HEK293T (cell line): Measurements from ENCODE around the gene CTSA.
"Not testable (repeated sequence)": the region's sequence is repeated elsewhere in the genome, so short reads cannot be mapped to it uniquely, and the experiment has no call there.

ENCODE experiments used
- CTCF ChIA-PET: fragments of 350-600 bp; formaldehyde crosslinking; extraction: SDS; loops from one replicate; lab custom pipeline; 2021; ENCODE audit warnings: antibody characterized with exemption, inconsistent platforms; lab: Yijun Ruan, JAX
- POLR2A ChIA-PET: fragments of 350-600 bp; formaldehyde crosslinking; extraction: SDS; loops from one replicate; lab custom pipeline; 2020; ENCODE audit warnings: antibody characterized with exemption, inconsistent platforms; lab: Yijun Ruan, JAX
- DNase-seq: peaks from one replicate; pipeline ENCODE4 v3.0.0; 2012; ENCODE audit warnings: mixed read lengths; ENCODE audit errors: extremely low spot score
- ARNT ChIP-seq: fragments of 450-650 bp; IDR thresholded peaks from 2 replicates; pipeline ENCODE4 v1.6.1; 2017; ENCODE audit warnings: mild to moderate bottlenecking
- BHLHE40 ChIP-seq: fragments of 450-650 bp; IDR thresholded peaks from 2 replicates; pipeline ENCODE4 v1.6.1; 2016; ENCODE audit warnings: mild to moderate bottlenecking, moderate library complexity, borderline replicate concordance
- CTBP1 ChIP-seq: fragments of 450-650 bp; IDR thresholded peaks from 2 replicates; pipeline ENCODE4 v1.6.1; 2016; ENCODE audit warnings: borderline replicate concordance
- ELF4 ChIP-seq: fragments of 450-650 bp; IDR thresholded peaks from 2 replicates; pipeline ENCODE4 v1.6.1; 2017; ENCODE audit warnings: antibody characterized with exemption
- FOXA1 ChIP-seq: fragments of 450-650 bp; IDR thresholded peaks from 2 replicates; pipeline ENCODE4 v1.6.1; 2016; ENCODE audit warnings: mild to moderate bottlenecking
- FOXK2 ChIP-seq: fragments of 450-650 bp; IDR thresholded peaks from 2 replicates; pipeline ENCODE4 v1.6.1; 2016; ENCODE audit warnings: mild to moderate bottlenecking
- FOXM1 ChIP-seq: fragments of 450-650 bp; IDR thresholded peaks from 2 replicates; pipeline ENCODE4 v1.6.1; 2017; ENCODE audit warnings: mild to moderate bottlenecking, borderline replicate concordance
- HDGF ChIP-seq: fragments of 450-650 bp; IDR thresholded peaks from 2 replicates; pipeline ENCODE4 v1.6.1; 2017; ENCODE audit warnings: antibody characterized with exemption, borderline replicate concordance
- L3MBTL2 ChIP-seq: fragments of 450-650 bp; conservative IDR thresholded peaks from 2 replicates; pipeline ENCODE4 v1.6.1; 2016; ENCODE audit warnings: mild to moderate bottlenecking
- LEF1 ChIP-seq: fragments of 450-650 bp; IDR thresholded peaks from 2 replicates; pipeline ENCODE4 v1.6.1; 2017; ENCODE audit warnings: mild to moderate bottlenecking, borderline replicate concordance
- NFRKB ChIP-seq: fragments of 450-650 bp; IDR thresholded peaks from 2 replicates; pipeline ENCODE4 v1.6.1; 2016; ENCODE audit warnings: mild to moderate bottlenecking, moderate library complexity
- PKNOX1 ChIP-seq: fragments of 450-650 bp; IDR thresholded peaks from 2 replicates; pipeline ENCODE4 v1.6.1; 2016
- SP1 ChIP-seq: fragments of 450-650 bp; IDR thresholded peaks from 2 replicates; pipeline ENCODE4 v1.6.1; 2017
- SUZ12 ChIP-seq: fragments of 450-650 bp; IDR thresholded peaks from 2 replicates; pipeline ENCODE4 v1.6.1; 2016; ENCODE audit warnings: mild to moderate bottlenecking
- TARDBP ChIP-seq: fragments of 450-650 bp; IDR thresholded peaks from 2 replicates; pipeline ENCODE4 v1.6.1; 2016
- ZNF384 ChIP-seq: fragments of 450-650 bp; IDR thresholded peaks from 2 replicates; pipeline ENCODE4 v1.6.1; 2016

Gene CTSA

DNA sequence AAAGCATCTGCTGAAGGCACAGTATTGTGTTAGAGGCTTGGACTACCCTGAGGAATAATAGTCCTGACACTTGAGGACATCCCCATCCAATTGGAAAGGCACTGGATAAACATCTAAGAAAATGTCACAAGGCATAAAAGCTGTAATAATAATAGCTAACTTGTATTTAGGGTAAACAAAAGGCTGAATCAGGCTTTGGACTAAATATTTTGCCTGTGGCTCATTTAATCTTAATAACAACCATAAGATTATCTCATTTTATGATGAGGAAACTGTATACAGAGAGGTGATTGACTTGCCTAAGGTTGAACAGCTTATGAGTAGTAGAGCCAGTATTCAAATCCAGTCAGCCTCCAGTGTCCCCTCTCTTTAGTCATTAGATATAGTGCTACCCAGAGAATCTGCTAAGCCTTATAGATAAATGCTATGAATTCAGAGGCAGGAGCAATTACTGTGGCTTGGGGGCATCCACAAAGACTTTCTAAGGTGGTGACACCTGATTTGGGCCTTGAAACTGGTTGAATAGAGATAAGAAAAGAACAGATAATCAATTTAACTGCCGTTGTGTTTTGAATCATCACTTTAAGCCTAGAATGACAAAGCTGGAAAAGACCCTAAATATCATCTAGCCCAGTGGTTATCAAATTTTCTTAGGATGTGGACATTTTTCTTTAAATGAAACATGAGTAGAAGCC is 17.6 kb upstream of the CTSA start:
- ChIA-PET CTCF (no interaction called here), POLR2A (interaction anchor here (1.8 kb wide), 1 partner anchor 8 kb away, joined by 7 read pairs; the partner anchor contains the start of gene ZSWIM1)
- TF ChIP-seq TARDBP (no peak), FOXA1 (no peak), HDGF (no peak), ZNF384 (no peak), L3MBTL2 (no peak), ELF4 (no peak), SUZ12 (no peak), LEF1 (no peak), PKNOX1 (no peak), ARNT (no peak), FOXM1 (no peak), NFRKB (no peak), BHLHE40 (no peak), FOXK2 (no peak), CTBP1 (no peak)
- DNase-seq: no peak

GRCh38 chr20:45874104-45874481 is 17.0 kb upstream of the CTSA start:
- POLR2A ChIA-PET, DNase-seq, CTCF ChIA-PET: not testable (repeated sequence)

GRCh38 chr20:45874576-45874975 is 16.6 kb upstream of the CTSA start:
- no peak for DNase-seq
- no peak for TF ChIP-seq CTBP1
- TF ChIP-seq SUZ12: no peak
- no peak for TF ChIP-seq TARDBP
- no peak for TF ChIP-seq PKNOX1
- TF ChIP-seq LEF1: no peak
- TF ChIP-seq SP1: no peak
- TF ChIP-seq ELF4: no peak
- no peak for TF ChIP-seq NFRKB
- TF ChIP-seq HDGF: no peak
- TF ChIP-seq FOXK2: no peak
- TF ChIP-seq ZNF384: no peak
- TF ChIP-seq L3MBTL2: no peak
- no peak for TF ChIP-seq ARNT
- no peak for TF ChIP-seq FOXA1
- no peak for TF ChIP-seq FOXM1
- TF ChIP-seq BHLHE40: no peak
- CTCF ChIA-PET: no interaction called here
- POLR2A ChIA-PET: no interaction called here

GRCh38 chr20:45878076-45878761 is 12.9 kb upstream of the CTSA start:
- no peak for DNase-seq
- POLR2A ChIA-PET: interaction anchor here (1.2 kb wide), 1 partner anchor 45 kb away, joined by 4 read pairs; the partner anchor contains the start of gene SNX21
- CTCF ChIA-PET: no interaction called here
- TF ChIP-seq ZNF384: no peak
- no peak for TF ChIP-seq FOXM1
- TF ChIP-seq TARDBP: no peak
- no peak for TF ChIP-seq CTBP1
- TF ChIP-seq FOXA1: no peak
- no peak for TF ChIP-seq HDGF
- no peak for TF ChIP-seq BHLHE40
- TF ChIP-seq SUZ12: no peak
- TF ChIP-seq ARNT: no peak
- no peak for TF ChIP-seq LEF1
- no peak for TF ChIP-seq L3MBTL2
- TF ChIP-seq ELF4: no peak
- no peak for TF ChIP-seq FOXK2
- no peak for TF ChIP-seq PKNOX1
- no peak for TF ChIP-seq NFRKB
- no peak for TF ChIP-seq SP1

GRCh38 chr20:45880988-45881788 is 9.9 kb upstream of the CTSA start, which contains the start of gene ZSWIM1:
Gene ZSWIM1, plus strand, starts transcription at chr20:45881227. Its CDS starts 1,366 bp downstream, at chr20:45882593.
- CTCF ChIA-PET: no interaction called here
- TF ChIP-seq FOXM1 (no peak), PKNOX1 (peak; percentile 100), HDGF (no peak)
- POLR2A ChIA-PET: interaction anchor here (0.6 to 3.2 kb wide), 22 partner anchors 9 to 518 kb away, joined by 3 to 30 read pairs (median 4); partner anchors contain the start of genes ACOT8, CTSA, DNTTIP1 and NEURL2
- DNase-seq: peak; percentile 99
